Caco-2 (cell line): ENCODE measurements around the gene WDR46. TPM values are rescaled to one million over a fixed set of nuclear protein-coding genes. Genes with fewer than 3 reads are reported as not detected.

ENCODE experiments used
- BruUV-seq: library from RNA; stranded (reverse); fragments of 400-500 nt; replicated peaks from 2 replicates; lab custom pipeline; 2021; lab: Mats Ljungman, UMichigan
- CTCF ChIA-PET: fragments of 300-600 bp; sonication (Branson Sonifier 250); formaldehyde crosslinking; loops from one replicate; lab custom pipeline; 2022; ENCODE audit warnings: antibody characterized with exemption; lab: Charles Lee
- POLR2A ChIA-PET: fragments of 300-600 bp; sonication (Branson Sonifier 250); formaldehyde crosslinking; loops from one replicate; lab custom pipeline; 2022; ENCODE audit warnings: antibody characterized with exemption; lab: Charles Lee
- DNase-seq, 2 experiments: peaks; one replicate each; pipeline versions ENCODE4 v3.0.0 to v3.0.0-alpha.2; 2020 to 2022
- H3K27me3 ChIP-seq: replicated peaks from 2 replicates; pipeline ENCODE4 v1.6.0; 2011; ENCODE audit warnings: low read length; ENCODE audit not compliant: control insufficient read depth, insufficient read depth
- H3K36me3 ChIP-seq: 2 replicates; pipeline ENCODE4 v1.5.1; 2011; ENCODE audit warnings: low read length; ENCODE audit not compliant: control insufficient read depth, insufficient read depth
- H3K4me1 ChIP-seq: fragments of 250-450 bp; sonication (Bioruptor Pico); 2 replicates; pipeline ENCODE4 v1.5.1; 2020; ENCODE audit warnings: mild to moderate bottlenecking
- H3K4me3 ChIP-seq: 2 replicates; pipeline ENCODE4 v1.5.1; 2011; ENCODE audit warnings: low read depth, mild to moderate bottlenecking, control low read depth, low read length
- H3K9me3 ChIP-seq: fragments of 250-450 bp; sonication (Bioruptor Pico); 2 replicates; pipeline ENCODE4 v1.5.1; 2020; ENCODE audit warnings: mild to moderate bottlenecking, moderate library complexity
- H3K27ac Mint-ChIP-seq: one replicate; pipeline ENCODE4 v1.8.0; 2022; ENCODE audit warnings: mixed read lengths; ENCODE audit not compliant: unreplicated experiment
- H3K27me3 Mint-ChIP-seq: one replicate; pipeline ENCODE4 v1.8.0; 2022; ENCODE audit warnings: mixed read lengths; ENCODE audit not compliant: insufficient read depth, unreplicated experiment
- H3K36me3 Mint-ChIP-seq: one replicate; pipeline ENCODE4 v1.8.0; 2022; ENCODE audit warnings: mild to moderate bottlenecking, mixed read lengths; ENCODE audit not compliant: insufficient read depth, unreplicated experiment
- H3K4me1 Mint-ChIP-seq: one replicate; pipeline ENCODE4 v1.8.0; 2022; ENCODE audit warnings: low read depth, mixed read lengths; ENCODE audit not compliant: unreplicated experiment
- H3K4me3 Mint-ChIP-seq: one replicate; pipeline ENCODE4 v1.8.0; 2022; ENCODE audit warnings: mild to moderate bottlenecking, moderate library complexity, mixed read lengths; ENCODE audit not compliant: unreplicated experiment
- H3K9me3 Mint-ChIP-seq: one replicate; pipeline ENCODE4 v1.8.0; 2022; ENCODE audit warnings: mixed read lengths; ENCODE audit not compliant: unreplicated experiment
- intact Hi-C: fragments of 100-400 bp; cut with micrococcal nuclease; formaldehyde crosslinking; loops from one replicate; pipeline ENCODE4 v1.10.0; 2022; ENCODE audit not compliant: unreplicated experiment
- total RNA-seq: library from RNA; stranded (reverse); gene quantifications from 2 replicates; pipeline ENCODE4 v1.2.3, GENCODE V29; 2022
- TF ChIP-seq, protein P1 (sequence below), 2 experiments: fragments of 200-600 bp in 1 of 2; IDR thresholded peaks; 1 replicate in 1 of 2; 2 replicates in 1 of 2; pipeline versions ENCODE4 v1.5.1 to v1.8.0; 2011 to 2022; ENCODE audit warnings: antibody characterized with exemption in 1 of 2, control low read depth in 1 of 2, inconsistent platforms in 1 of 2, low read depth in 1 of 2, low read length in 1 of 2, mild to moderate bottlenecking in 1 of 2, moderate library complexity in 1 of 2; ENCODE audit not compliant: insufficient read depth in 1 of 2, severe bottlenecking in 1 of 2, unreplicated experiment in 1 of 2

WDR46 gene
- total RNA-seq, 1 experiment from 2014 or later: 58.2 TPM

DNA sequence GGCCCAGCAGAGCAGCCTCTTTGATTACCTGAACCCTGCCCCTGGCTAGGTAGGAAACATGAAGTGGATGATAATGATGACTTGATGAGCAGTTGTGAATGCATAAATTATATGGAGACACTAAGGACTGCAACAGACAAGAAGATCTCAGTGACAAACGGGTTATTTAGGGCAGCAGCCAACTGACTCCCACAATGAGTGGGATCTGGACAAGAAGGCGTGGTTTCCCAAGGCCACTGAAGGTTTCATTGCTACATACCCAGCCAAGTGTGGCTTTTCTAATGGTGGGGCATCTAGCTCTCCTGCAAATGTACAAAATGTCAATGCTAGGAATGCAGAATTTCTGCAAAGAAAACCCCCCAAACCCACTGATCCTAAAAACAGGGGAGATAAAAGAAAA, 51.3 kb downstream of the WDR46 start:
- Mint-ChIP-seq H3K27me3 (peaks cover 22% of the 10 kb centered on the region), H3K36me3 (no peaks in the 10 kb centered on the region), H3K27ac (no peak overlapping the region), H3K4me1 (no peaks in the 10 kb centered on the region), H3K4me3 (no peak overlapping the region), H3K9me3 (no peaks in the 10 kb centered on the region)
- H3K27me3 ChIP-seq: no peaks in the 10 kb centered on the region
- POLR2A ChIA-PET: no interaction called here
- no peak for DNase-seq
- no peaks in the 10 kb centered on the region for H3K9me3 ChIP-seq
- no TSS peak for BruUV-seq
- H3K36me3 ChIP-seq: no peaks in the 10 kb centered on the region
- TF ChIP-seq, protein P1, sequence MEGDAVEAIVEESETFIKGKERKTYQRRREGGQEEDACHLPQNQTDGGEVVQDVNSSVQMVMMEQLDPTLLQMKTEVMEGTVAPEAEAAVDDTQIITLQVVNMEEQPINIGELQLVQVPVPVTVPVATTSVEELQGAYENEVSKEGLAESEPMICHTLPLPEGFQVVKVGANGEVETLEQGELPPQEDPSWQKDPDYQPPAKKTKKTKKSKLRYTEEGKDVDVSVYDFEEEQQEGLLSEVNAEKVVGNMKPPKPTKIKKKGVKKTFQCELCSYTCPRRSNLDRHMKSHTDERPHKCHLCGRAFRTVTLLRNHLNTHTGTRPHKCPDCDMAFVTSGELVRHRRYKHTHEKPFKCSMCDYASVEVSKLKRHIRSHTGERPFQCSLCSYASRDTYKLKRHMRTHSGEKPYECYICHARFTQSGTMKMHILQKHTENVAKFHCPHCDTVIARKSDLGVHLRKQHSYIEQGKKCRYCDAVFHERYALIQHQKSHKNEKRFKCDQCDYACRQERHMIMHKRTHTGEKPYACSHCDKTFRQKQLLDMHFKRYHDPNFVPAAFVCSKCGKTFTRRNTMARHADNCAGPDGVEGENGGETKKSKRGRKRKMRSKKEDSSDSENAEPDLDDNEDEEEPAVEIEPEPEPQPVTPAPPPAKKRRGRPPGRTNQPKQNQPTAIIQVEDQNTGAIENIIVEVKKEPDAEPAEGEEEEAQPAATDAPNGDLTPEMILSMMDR (IDR thresholded peaks at IDR 0.05; ENCODE audit: insufficient read depth in 1 of 2, low read depth in 1 of 2, low read length in 1 of 2, severe bottlenecking in 1 of 2, unreplicated experiment in 1 of 2): no peak
- no peak overlapping the region for H3K4me3 ChIP-seq
- CTCF ChIA-PET: no interaction called here
- no peaks in the 10 kb centered on the region for H3K4me1 ChIP-seq
- intact Hi-C loops: no loop called here

DNA sequence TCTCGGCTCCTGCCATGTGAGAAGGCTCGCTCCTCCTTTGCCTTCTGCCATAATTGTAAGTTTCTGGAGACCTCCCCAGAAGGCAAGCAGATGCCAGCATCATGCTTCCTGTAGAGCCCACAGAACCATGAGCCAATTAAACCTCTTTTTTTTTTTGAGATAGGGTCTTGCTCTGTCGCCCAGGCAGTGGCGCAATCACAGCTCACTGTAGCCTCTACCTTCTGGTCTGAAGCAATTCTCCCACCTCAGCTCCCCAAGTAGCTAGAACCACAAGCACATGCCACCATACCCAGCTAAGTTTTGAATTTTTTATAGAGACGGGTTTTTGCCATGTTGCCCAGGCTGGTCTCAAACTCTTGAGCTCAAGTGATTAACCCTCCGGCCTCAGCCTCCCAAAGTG, 52.2 kb downstream of the WDR46 start:
- TF ChIP-seq, protein P1 (IDR thresholded peaks at IDR 0.05; ENCODE audit: insufficient read depth in 1 of 2, low read depth in 1 of 2, low read length in 1 of 2, severe bottlenecking in 1 of 2, unreplicated experiment in 1 of 2): no peak
- no peak overlapping the region for H3K4me3 ChIP-seq
- Mint-ChIP-seq H3K36me3 (no peaks in the 10 kb centered on the region), H3K27me3 (peaks cover 23% of the 10 kb centered on the region), H3K4me3 (no peak overlapping the region), H3K27ac (no peak overlapping the region), H3K4me1 (no peaks in the 10 kb centered on the region), H3K9me3 (no peaks in the 10 kb centered on the region)
- intact Hi-C loops: no loop called here
- H3K9me3 ChIP-seq: no peaks in the 10 kb centered on the region
- no peaks in the 10 kb centered on the region for H3K36me3 ChIP-seq
- POLR2A ChIA-PET: no interaction called here
- CTCF ChIA-PET: no interaction called here
- BruUV-seq: no TSS peak
- no peak for DNase-seq
- H3K27me3 ChIP-seq: no peaks in the 10 kb centered on the region
- H3K4me1 ChIP-seq: no peaks in the 10 kb centered on the region

DNA sequence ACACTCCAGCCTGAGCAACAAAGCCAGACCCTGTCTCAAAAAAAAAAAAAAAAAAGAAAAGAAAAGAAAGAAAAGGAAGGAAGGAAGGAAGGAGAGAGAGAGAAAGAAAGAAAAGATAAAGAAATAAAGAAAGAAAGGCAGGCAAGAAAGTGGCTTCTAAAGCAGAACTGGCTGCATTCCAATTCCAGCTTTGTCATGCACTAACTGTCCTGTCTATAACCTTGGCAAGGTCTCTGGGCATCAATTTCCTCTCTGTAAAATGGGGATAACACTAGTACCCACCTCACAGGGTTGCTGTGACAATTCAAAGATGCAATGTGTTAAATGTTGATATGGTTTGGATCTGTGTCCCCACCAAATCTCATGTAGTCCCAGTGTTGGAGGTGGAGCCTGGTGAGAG, 52.7 kb downstream of the WDR46 start:
- no peak for DNase-seq
- H3K27me3 ChIP-seq: no peaks in the 10 kb centered on the region
- BruUV-seq: no TSS peak

More for the DNA sequence above, 52.7 kb downstream of the WDR46 start:
- TF ChIP-seq, protein P1 (IDR thresholded peaks at IDR 0.05; ENCODE audit: insufficient read depth in 1 of 2, low read depth in 1 of 2, low read length in 1 of 2, severe bottlenecking in 1 of 2, unreplicated experiment in 1 of 2): no peak
- ChIA-PET POLR2A (no interaction called here), CTCF (interaction anchor here (0.7 kb wide), 1 partner anchor 77 kb away, joined by 5 read pairs; no protein-coding TSS in a partner anchor)
- no peaks in the 10 kb centered on the region for H3K4me1 ChIP-seq
- Mint-ChIP-seq H3K9me3 (no peaks in the 10 kb centered on the region), H3K36me3 (no peaks in the 10 kb centered on the region), H3K4me1 (no peaks in the 10 kb centered on the region), H3K27me3 (peaks cover 23% of the 10 kb centered on the region), H3K4me3 (no peak overlapping the region), H3K27ac (no peak overlapping the region)
- H3K36me3 ChIP-seq: no peaks in the 10 kb centered on the region
- intact Hi-C loops: no loop called here
- no peak overlapping the region for H3K4me3 ChIP-seq
- H3K9me3 ChIP-seq: no peaks in the 10 kb centered on the region
